ENCODE data around the gene GMDS.

Gene GMDS

GRCh38 chr6:1795910-1796309, 449.5 kb downstream of the GMDS start:
- no peak for DNase-seq
- Histone ChIP-seq H3K4me3 (ENCODE audit: insufficient read depth, low read depth, low read length, poor library complexity, severe bottlenecking) (no peak overlapping the region), H3K36me3 (ENCODE audit: control insufficient read depth, insufficient read depth, low read length) (no peaks in the 10 kb centered on the region)

GRCh38 chr6:1792989-1793388, 452.4 kb downstream of the GMDS start:
- Histone ChIP-seq H3K9me3 (ENCODE audit: control insufficient read depth, low read length) (no peaks in the 10 kb centered on the region), H3K36me3 (ENCODE audit: control insufficient read depth, insufficient read depth, low read length) (no peaks in the 10 kb centered on the region), H3K27ac (ENCODE audit: insufficient read depth, low read length, poor library complexity, severe bottlenecking) (no peak overlapping the region), H3K4me3 (ENCODE audit: insufficient read depth, low read depth, low read length, poor library complexity, severe bottlenecking) (no peak overlapping the region), H3K4me1 (ENCODE audit: control insufficient read depth, insufficient read depth, low read length, poor library complexity, severe bottlenecking) (no peaks in the 10 kb centered on the region), H3K27me3 (replicated peaks; ENCODE audit: control insufficient read depth, insufficient read depth, low read length, poor library complexity, severe bottlenecking) (no peaks in the 10 kb centered on the region)
- DNase-seq, result no peak

More at GRCh38 chr6:1795910-1796309, 449.5 kb downstream of the GMDS start:
- H3K27ac ChIP-seq (ENCODE audit: insufficient read depth, low read length, poor library complexity, severe bottlenecking), result no peak overlapping the region
- H3K27me3 ChIP-seq (replicated peaks; ENCODE audit: control insufficient read depth, insufficient read depth, low read length, poor library complexity, severe bottlenecking), result no peaks in the 10 kb centered on the region
- H3K9me3 ChIP-seq (ENCODE audit: control insufficient read depth, low read length), result no peaks in the 10 kb centered on the region
- H3K4me1 ChIP-seq (ENCODE audit: control insufficient read depth, insufficient read depth, low read length, poor library complexity, severe bottlenecking), result no peaks in the 10 kb centered on the region

GRCh38 chr6:1790684-1791083, 454.7 kb downstream of the GMDS start:
- Histone ChIP-seq H3K4me3 (ENCODE audit: insufficient read depth, low read depth, low read length, poor library complexity, severe bottlenecking) (no peak overlapping the region), H3K4me1 (ENCODE audit: control insufficient read depth, insufficient read depth, low read length, poor library complexity, severe bottlenecking) (no peaks in the 10 kb centered on the region), H3K27ac (ENCODE audit: insufficient read depth, low read length, poor library complexity, severe bottlenecking) (no peak overlapping the region), H3K9me3 (ENCODE audit: control insufficient read depth, low read length) (no peaks in the 10 kb centered on the region), H3K36me3 (ENCODE audit: control insufficient read depth, insufficient read depth, low read length) (no peaks in the 10 kb centered on the region), H3K27me3 (replicated peaks; ENCODE audit: control insufficient read depth, insufficient read depth, low read length, poor library complexity, severe bottlenecking) (no peaks in the 10 kb centered on the region)
- DNase-seq, result no peak

GRCh38 chr6:1789092-1789491, 456.3 kb downstream of the GMDS start:
- no peak overlapping the region for H3K4me3 ChIP-seq (ENCODE audit: insufficient read depth, low read depth, low read length, poor library complexity, severe bottlenecking)
- H3K27ac ChIP-seq (ENCODE audit: insufficient read depth, low read length, poor library complexity, severe bottlenecking), result no peak overlapping the region
- H3K36me3 ChIP-seq (ENCODE audit: control insufficient read depth, insufficient read depth, low read length), result no peaks in the 10 kb centered on the region
- no peaks in the 10 kb centered on the region for H3K27me3 ChIP-seq (replicated peaks; ENCODE audit: control insufficient read depth, insufficient read depth, low read length, poor library complexity, severe bottlenecking)
- H3K4me1 ChIP-seq (ENCODE audit: control insufficient read depth, insufficient read depth, low read length, poor library complexity, severe bottlenecking), result no peaks in the 10 kb centered on the region
- DNase-seq, result no peak
- H3K9me3 ChIP-seq (ENCODE audit: control insufficient read depth, low read length), result no peaks in the 10 kb centered on the region

- DNase-seq, result no peak
- Histone ChIP-seq H3K4me1 (ENCODE audit: control insufficient read depth, insufficient read depth, low read length, poor library complexity, severe bottlenecking) (no peaks in the 10 kb centered on the region), H3K4me3 (ENCODE audit: insufficient read depth, low read depth, low read length, poor library complexity, severe bottlenecking) (no peak overlapping the region), H3K27me3 (replicated peaks; ENCODE audit: control insufficient read depth, insufficient read depth, low read length, poor library complexity, severe bottlenecking) (no peaks in the 10 kb centered on the region), H3K9me3 (ENCODE audit: control insufficient read depth, low read length) (no peaks in the 10 kb centered on the region), H3K36me3 (ENCODE audit: control insufficient read depth, insufficient read depth, low read length) (no peaks in the 10 kb centered on the region), H3K27ac (ENCODE audit: insufficient read depth, low read length, poor library complexity, severe bottlenecking) (no peak overlapping the region)
These were observed 457.5 kb downstream of the GMDS start for GRCh38 chr6:1787894-1788293.

DNA sequence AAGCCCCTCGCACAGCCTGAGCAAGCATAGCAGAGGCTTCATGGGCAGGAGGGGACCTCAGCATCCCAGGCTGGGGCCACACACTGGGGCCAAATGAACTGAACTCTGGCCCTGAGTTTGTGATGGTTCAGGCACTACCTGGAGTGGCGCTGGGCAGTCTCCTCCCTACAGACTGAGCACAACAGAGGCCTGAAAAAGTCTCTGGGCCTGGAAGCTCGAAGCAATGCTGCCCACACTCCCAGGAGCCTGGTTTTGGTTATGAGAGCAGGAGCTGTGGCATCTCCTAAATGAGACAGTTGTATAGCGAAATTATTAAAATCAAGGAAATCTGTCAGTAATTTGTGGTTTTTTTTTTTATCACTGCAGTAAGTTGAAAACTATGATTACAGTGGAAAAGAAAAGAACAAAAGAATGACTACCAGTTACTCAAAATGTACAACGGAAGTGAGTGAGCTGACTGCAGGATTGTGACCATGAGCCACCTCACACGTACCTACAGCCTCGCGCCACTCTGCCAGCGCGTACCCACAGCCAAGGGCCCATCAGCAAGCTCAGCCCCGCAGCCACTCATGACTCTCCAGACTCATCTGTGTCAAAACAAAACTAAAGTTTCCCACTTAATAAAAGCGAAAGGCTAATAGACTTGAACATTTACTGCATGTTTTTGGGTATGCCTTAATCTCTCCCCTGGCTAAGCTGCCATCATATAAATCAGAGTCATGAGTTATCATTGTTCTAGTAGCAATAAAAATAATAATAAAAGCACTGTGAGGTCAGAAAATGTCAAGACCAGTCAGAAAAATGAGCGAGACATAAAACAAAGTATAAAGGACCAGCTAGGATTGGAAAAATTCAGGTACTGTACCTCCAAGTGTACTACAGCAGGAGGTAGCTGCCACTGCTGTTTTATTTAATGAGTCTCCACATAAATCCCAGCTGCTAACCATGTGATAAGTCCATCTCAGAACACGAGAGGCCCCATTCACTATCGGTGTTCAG, 458.7 kb downstream of the GMDS start:
- no peak overlapping the region for H3K4me3 ChIP-seq (ENCODE audit: insufficient read depth, low read depth, low read length, poor library complexity, severe bottlenecking)
- H3K27ac ChIP-seq (ENCODE audit: insufficient read depth, low read length, poor library complexity, severe bottlenecking), result no peak overlapping the region
- no peaks in the 10 kb centered on the region for H3K4me1 ChIP-seq (ENCODE audit: control insufficient read depth, insufficient read depth, low read length, poor library complexity, severe bottlenecking)
- DNase-seq, result no peak
- no peaks in the 10 kb centered on the region for H3K9me3 ChIP-seq (ENCODE audit: control insufficient read depth, low read length)
- no peaks in the 10 kb centered on the region for H3K36me3 ChIP-seq (ENCODE audit: control insufficient read depth, insufficient read depth, low read length)
- no peaks in the 10 kb centered on the region for H3K27me3 ChIP-seq (replicated peaks; ENCODE audit: control insufficient read depth, insufficient read depth, low read length, poor library complexity, severe bottlenecking)

GRCh38 chr6:1784422-1784884, 461.0 kb downstream of the GMDS start:
- H3K9me3 ChIP-seq (ENCODE audit: control insufficient read depth, low read length), result no peaks in the 10 kb centered on the region
- no peaks in the 10 kb centered on the region for H3K4me1 ChIP-seq (ENCODE audit: control insufficient read depth, insufficient read depth, low read length, poor library complexity, severe bottlenecking)
- H3K27ac ChIP-seq (ENCODE audit: insufficient read depth, low read length, poor library complexity, severe bottlenecking), result no peak overlapping the region
- no peak overlapping the region for H3K4me3 ChIP-seq (ENCODE audit: insufficient read depth, low read depth, low read length, poor library complexity, severe bottlenecking)
- DNase-seq, result no peak
- no peaks in the 10 kb centered on the region for H3K36me3 ChIP-seq (ENCODE audit: control insufficient read depth, insufficient read depth, low read length)
- H3K27me3 ChIP-seq (replicated peaks; ENCODE audit: control insufficient read depth, insufficient read depth, low read length, poor library complexity, severe bottlenecking), result no peaks in the 10 kb centered on the region

DNA sequence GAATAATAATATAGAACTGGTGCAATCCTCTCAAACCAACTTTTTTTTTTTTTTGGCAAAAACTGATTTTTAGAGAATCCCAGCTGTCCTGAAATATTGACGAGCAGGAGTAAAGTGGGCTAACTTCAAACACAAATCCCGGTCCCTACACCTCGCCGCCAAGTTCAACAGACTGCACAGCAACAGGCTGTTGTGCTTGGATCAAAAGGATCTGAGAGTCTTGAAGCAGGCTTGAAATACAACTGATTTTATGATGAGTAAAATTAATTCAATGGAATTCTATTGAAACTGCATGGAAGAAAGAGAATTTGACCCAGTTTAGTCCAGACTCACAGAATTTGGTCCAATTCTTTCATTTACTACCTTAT, 463.6 kb downstream of the GMDS start:
- no peaks in the 10 kb centered on the region for H3K9me3 ChIP-seq (ENCODE audit: control insufficient read depth, low read length)
- no peaks in the 10 kb centered on the region for H3K36me3 ChIP-seq (ENCODE audit: control insufficient read depth, insufficient read depth, low read length)
- no peak overlapping the region for H3K4me3 ChIP-seq (ENCODE audit: insufficient read depth, low read depth, low read length, poor library complexity, severe bottlenecking)
- H3K27me3 ChIP-seq (replicated peaks; ENCODE audit: control insufficient read depth, insufficient read depth, low read length, poor library complexity, severe bottlenecking), result no peaks in the 10 kb centered on the region
- H3K4me1 ChIP-seq (ENCODE audit: control insufficient read depth, insufficient read depth, low read length, poor library complexity, severe bottlenecking), result no peaks in the 10 kb centered on the region
- DNase-seq, result no peak
- no peak overlapping the region for H3K27ac ChIP-seq (ENCODE audit: insufficient read depth, low read length, poor library complexity, severe bottlenecking)

GRCh38 chr6:1781152-1781816, 464.1 kb downstream of the GMDS start:
- no peaks in the 10 kb centered on the region for H3K27me3 ChIP-seq (replicated peaks; ENCODE audit: control insufficient read depth, insufficient read depth, low read length, poor library complexity, severe bottlenecking)
- no peak overlapping the region for H3K27ac ChIP-seq (ENCODE audit: insufficient read depth, low read length, poor library complexity, severe bottlenecking)
- no peaks in the 10 kb centered on the region for H3K4me1 ChIP-seq (ENCODE audit: control insufficient read depth, insufficient read depth, low read length, poor library complexity, severe bottlenecking)
- no peak for DNase-seq
- no peak overlapping the region for H3K4me3 ChIP-seq (ENCODE audit: insufficient read depth, low read depth, low read length, poor library complexity, severe bottlenecking)
- no peaks in the 10 kb centered on the region for H3K36me3 ChIP-seq (ENCODE audit: control insufficient read depth, insufficient read depth, low read length)
- H3K9me3 ChIP-seq (ENCODE audit: control insufficient read depth, low read length), result no peaks in the 10 kb centered on the region

DNA sequence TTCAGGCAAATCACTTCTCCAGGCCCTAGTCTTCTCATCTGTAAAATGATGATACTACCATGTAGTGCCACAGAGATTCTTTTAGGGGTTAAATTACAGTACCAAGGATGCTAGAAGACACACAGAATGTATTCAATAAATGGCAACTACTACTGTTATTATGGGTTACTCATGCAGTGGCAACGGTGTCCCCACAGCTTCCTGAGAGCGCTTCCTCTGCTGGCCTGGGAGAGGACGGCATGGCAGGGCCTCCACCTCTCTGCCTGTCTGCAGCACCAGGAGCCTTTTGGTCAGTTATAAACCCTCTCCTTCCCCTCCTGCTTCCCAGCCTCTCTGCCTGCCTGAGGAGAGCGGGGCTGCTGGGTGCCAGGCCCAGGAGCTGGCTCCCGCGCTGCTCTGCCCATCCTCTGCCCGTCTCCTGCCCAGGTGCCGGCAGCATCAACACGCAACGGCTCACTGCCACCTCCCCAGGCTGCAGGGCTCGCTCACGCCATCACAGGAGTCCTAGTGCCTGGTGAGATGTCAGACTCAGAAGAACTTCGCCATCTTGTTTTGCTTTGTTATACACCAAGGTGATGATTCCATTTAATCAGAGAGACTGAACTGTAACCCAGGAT, 465.0 kb downstream of the GMDS start:
- Histone ChIP-seq H3K36me3 (ENCODE audit: control insufficient read depth, insufficient read depth, low read length) (no peaks in the 10 kb centered on the region), H3K27me3 (replicated peaks; ENCODE audit: control insufficient read depth, insufficient read depth, low read length, poor library complexity, severe bottlenecking) (no peaks in the 10 kb centered on the region), H3K4me3 (ENCODE audit: insufficient read depth, low read depth, low read length, poor library complexity, severe bottlenecking) (no peak overlapping the region), H3K4me1 (ENCODE audit: control insufficient read depth, insufficient read depth, low read length, poor library complexity, severe bottlenecking) (no peaks in the 10 kb centered on the region), H3K27ac (ENCODE audit: insufficient read depth, low read length, poor library complexity, severe bottlenecking) (no peak overlapping the region), H3K9me3 (ENCODE audit: control insufficient read depth, low read length) (no peaks in the 10 kb centered on the region)
- DNase-seq, result no peak
